GM19035 (cell line): Measurements from ENCODE around the gene PSMD11.

Experiments used
- ATAC-seq: cut with Tn5 transposase; IDR thresholded peaks from one replicate; pipeline ENCODE4 v1.9.1; 2021; ENCODE audit not compliant: unreplicated experiment

The PSMD11 gene

DNA sequence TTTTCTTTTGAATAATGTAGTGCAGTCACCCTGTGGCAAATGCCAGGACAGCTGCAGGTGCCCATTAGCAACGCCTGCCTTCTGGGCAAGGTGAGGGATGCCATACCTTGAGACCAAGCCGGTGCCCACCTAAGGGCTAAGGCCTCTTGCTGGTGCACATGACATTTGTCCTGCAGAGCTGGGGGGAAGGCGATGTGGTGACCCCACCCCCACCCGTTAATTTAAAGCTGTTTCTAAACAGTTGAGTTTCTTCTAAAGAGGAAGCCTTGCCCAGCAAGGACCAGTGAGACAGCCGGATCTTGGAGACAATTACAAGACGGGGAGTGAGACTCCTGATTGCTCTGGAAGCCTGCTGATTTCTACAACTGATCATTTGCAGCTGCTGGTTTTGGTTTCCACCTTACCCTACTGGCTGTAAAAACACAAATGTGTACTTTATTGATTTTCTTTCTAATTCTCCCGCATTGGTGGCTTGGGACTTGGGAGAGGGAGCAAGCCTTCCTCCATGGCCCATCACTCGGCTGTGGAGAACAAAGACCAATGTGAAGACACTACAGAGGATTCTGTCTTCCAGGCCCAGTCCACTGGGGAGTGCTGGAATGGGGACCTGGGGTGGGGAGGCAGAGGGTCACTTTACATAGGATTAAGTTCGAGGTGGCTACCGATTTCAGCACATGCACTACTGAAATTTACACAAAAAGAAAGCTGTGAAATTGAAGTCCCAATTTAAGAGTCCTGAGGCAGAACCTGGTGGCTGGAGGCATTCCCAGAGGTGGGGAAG lies 45.2 kb downstream of the PSMD11 start:
- no peak for ATAC-seq

DNA sequence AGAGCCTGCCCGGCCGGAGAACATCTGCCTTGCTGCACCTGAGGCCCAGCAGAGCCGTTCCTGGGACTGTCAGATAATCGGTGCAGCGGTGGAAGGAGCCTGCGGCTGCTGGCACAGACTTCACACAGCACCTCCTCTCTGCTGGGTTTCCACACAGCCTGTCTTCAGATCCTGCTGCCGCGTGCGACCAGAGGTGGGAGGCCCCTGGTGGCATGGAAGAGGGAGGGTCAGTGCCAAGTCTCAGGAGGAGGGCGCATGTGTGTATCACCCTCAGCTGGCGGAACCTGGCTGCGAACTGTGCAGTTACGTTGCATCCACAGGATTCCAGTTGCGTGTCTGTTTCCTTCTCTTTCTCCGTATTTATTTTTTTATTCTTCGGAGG lies 45.8 kb downstream of the PSMD11 start:
- ATAC-seq: no peak

GRCh38 chr17:32491371-32492263 lies 47.3 kb downstream of the PSMD11 start:
- ATAC-seq: no peak

DNA sequence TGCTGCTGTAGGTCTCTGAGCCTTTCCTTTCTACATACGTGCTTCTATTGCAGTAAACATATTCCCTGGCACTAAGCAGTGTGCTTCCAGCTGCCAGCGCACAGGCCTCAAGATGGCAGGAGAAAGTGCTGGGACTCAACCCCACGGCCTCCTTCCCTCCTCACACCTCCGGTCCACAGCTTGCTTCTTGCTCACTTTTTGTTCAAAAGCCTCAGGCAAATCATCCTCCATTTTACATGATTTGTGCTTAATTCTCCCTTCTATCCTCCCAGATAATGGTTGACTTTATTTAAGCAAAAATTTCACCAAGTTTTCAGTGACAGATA lies 47.9 kb downstream of the PSMD11 start:
- ATAC-seq: no peak

GRCh38 chr17:32492648-32493289 lies 48.5 kb downstream of the PSMD11 start:
- ATAC-seq: no peak

DNA sequence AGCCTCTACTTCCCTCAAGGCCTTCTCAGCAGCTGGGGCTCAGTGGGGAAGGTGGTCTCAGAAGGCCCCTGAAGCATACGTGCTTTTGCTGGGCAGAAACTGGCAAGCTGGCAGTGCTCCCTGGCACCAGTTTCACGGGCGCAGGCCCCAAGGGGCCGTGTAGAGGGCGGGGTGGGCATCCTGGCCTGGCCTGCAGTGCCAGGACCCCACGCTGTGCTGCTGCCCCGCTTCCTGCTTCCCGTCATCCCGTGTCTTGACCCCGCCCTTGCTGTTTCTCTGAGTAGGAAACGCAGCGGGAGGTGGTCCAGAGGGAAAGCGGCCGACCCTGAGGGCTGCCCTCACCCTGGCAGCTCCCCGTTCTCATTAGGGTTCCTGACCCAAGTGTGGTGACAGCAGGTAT lies 49.3 kb downstream of the PSMD11 start:
- ATAC-seq: no peak

DNA sequence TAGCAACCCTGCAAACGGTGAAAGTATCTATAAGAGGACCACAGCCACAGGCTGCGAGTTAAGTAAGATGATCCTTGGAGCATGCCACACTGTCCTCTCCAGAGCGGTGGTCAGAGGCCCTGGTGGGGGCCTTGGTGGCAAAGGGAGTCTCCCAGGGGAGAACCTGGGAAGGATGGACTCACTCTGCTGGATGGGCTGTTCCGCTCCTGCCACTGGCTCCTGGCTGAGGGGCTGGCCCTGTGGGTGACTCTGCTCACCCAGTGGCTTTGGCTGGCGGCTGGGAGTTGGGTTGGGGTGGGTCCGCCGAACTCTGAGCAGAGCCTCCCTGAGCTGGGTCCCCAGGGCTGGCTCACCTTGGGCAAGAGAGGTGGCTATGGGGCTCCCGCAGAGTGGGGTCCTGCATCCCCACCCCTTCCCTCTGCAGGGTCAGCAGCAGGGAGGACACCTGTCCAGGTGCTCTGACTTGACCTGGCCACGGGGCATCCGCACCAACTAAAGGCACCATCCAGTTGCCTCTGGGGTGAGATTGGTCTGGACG lies 49.7 kb downstream of the PSMD11 start:
- no peak for ATAC-seq

DNA sequence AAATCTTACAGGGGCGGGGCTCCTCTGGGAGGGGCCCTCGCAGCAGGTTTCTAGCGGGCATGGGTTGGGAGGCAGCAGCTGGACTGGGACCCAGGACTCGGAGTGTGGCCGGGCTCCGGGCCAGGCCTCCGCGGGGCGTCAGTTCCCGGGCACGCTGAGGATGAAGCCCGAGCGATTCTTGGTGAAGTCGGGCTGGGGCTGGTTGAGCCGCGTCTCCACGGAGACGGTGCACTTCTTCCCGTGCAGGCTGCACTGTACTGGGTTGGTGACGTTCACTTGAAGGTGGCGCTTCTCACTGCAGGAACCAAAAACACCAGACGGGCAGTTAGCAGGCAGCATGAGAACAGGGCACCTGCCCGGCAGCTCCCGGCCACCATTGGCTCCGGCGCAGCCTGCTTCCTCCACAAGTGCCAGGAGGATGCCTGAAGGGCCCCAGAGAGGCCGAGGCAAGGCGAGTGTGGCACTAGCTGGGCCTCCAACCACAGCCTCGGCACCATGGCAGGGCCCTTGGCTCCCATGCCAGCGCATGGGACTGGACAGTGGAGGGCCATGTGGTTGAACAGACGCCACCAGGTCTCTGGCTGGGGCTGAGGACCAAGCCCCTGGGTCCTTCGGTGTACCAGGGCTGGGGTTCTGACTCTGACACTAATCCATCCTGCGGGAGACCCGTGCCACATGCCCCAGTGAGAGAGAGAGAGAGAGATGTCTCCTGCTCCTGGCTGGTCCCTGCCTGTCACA lies 50.5 kb downstream of the PSMD11 start:
- no peak for ATAC-seq

GRCh38 chr17:32495359-32496231 lies 51.3 kb downstream of the PSMD11 start:
- ATAC-seq: no peak

DNA sequence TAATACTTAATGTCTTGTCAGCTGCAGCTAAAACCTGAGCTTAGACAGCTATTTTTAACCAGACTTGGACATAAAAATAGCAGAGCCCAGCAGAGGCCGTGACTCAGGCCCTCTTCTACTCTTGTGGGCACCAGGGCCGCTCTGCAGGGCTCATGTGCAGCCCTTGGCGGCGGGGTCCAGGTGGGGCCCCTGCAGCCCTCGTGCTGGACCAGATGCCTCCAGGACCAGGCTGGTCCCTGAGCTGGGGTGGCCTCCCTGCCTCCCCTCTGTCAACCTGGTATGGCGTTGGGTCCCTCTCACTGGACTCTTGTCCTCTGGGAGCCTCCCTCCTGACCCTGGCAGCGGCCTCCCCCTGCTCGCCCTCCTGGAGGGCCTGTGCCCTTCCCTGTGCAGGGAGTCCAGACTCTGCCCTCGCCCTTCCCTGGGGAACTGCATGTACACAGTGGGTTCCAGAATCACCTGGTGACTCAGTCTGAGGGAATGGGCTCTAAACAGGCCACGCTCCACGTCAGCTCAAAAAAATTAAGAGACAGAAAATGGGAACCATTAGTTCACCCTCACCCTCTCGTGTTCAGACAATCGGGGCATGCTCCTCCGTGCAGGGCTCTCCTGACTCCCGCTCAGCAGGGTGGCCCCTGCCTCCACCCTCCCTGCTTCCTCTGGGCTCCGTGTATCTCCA lies 52.2 kb downstream of the PSMD11 start:
- ATAC-seq: no peak

- ATAC-seq: no peak
These were observed 53.3 kb downstream of the PSMD11 start for GRCh38 chr17:32497431-32498205.

GRCh38 chr17:32498391-32498790 lies 54.1 kb downstream of the PSMD11 start:
- ATAC-seq: no peak

- no peak for ATAC-seq
These were observed 57.7 kb downstream of the PSMD11 start for GRCh38 chr17:32502013-32502412.

- ATAC-seq: no peak
These were observed 58.4 kb downstream of the PSMD11 start for GRCh38 chr17:32502710-32503109.

DNA sequence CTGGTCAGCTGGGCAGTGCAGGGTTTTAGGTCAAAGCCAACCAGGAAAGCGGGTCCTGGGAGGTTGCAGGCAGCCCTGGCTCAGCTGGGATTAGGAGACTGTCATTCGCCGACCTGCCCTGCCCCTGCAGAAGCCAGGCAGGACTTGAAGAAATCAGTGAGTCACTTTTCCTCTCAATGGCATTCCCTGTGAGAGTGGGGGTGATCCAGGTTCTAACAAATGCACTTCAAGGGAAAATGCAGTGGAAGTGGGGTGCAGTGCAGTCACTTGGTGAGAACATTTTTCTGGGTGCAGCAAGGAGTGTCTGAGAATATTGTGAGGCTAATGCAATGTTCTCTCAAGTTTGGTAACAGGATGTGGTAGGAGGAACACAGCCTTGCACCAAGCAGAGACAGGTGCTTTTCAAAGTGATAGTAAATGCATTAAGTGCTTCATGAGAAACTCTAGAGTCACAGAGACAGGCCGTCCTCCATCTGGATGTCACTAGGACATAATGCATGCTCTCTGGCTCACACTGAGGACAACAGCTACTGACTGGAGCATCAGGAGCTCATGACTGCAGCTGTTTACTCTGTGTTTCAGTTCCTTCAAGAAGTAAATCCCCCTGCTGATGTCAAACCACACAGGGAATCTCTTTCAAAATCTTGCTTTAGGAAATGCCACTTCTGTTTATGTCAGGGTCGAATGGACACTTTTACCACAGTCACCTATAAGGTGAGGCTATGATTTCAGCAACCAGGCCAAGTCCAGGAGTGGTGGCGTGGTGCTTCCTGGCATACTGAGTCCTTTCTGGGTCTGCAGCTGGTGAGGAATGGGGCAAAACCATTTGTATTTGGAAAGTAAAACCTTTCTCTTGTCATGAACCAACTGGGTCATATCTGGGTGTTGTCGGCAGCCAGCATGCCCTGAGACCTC lies 59.2 kb downstream of the PSMD11 start:
- ATAC-seq: peak; percentile 89

DNA sequence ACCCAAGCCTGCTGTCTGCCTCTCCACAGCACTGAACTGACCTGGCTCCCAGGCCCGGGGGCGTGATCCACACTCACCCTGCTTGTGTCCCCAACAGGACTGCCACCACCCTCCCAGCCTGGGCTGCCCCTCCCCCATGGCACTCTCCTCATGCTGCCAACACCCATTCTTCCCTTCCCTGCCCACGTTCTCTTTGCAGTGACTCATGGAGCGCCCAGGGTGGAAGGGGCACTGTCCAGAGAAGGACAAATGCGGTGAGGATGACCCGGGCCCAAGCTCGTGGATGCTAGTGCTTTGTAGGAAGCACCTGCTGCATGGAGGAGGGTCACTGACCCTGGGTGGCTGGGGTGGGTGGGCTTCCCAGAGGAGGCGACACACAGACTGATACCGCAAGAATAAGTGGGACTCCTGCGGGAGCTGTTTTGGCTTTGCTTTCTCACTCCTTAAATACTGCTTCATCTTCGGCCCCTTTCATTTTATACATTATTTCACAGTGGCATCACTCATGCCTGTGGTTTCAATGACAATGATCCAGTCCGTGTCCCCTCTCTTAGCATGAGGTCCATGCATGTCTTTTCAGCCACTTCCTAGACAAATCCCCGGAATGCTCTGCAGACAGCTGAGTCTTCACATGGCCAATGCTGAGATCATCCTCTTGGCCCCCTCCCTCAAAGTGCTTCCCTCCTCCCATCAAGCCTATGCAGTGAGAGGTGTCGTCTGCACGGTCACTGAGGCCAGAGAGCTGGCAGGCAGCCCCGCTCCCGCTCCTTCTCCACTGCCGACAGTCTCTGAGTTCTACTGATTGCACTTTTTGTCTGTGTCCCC lies 60.1 kb downstream of the PSMD11 start:
- ATAC-seq: no peak

- ATAC-seq: no peak
These were observed 64.6 kb downstream of the PSMD11 start for GRCh38 chr17:32508926-32509325.
